H54 (cell line): Measurements from ENCODE around the gene ARHGAP18.
A peak's percentile ranks its signal among the peaks of the same experiment; 100 is the strongest.

Experiments used
- DNase-seq: peaks from one replicate; pipeline ENCODE4 v3.0.0; 2011; ENCODE audit warnings: low spot score, mixed read lengths; ENCODE audit not compliant: insufficient read length
- FAIRE-seq: peaks from 3 replicates; lab custom pipeline; 2011; peaks lifted over from hg19 to GRCh38; lab: Jason Lieb, UNC
- POLR2A ChIP-seq: IDR thresholded peaks from 2 replicates; pipeline ENCODE4 v1.6.1; 2011; ENCODE audit warnings: low read depth, mild to moderate bottlenecking, low read length

The ARHGAP18 gene

DNA sequence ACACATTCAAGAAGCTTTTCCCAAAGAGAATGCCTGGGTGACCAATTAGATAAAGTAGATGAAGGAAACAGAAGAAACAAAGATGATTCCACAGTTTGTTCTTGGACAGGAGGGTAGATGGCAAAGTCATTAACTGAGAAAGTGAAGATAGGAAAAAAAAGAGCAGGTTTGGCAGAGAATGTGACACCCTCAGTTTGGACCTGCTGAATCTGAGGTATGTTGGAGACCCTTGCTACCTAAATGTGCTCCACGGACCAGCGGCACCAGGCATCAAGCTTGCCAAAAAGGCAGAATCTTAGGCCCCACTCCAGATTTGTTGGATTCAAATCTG is 49.7 kb downstream of the ARHGAP18 start:
- no peak for DNase-seq
- FAIRE-seq: no peak
- no peak for TF ChIP-seq POLR2A

DNA sequence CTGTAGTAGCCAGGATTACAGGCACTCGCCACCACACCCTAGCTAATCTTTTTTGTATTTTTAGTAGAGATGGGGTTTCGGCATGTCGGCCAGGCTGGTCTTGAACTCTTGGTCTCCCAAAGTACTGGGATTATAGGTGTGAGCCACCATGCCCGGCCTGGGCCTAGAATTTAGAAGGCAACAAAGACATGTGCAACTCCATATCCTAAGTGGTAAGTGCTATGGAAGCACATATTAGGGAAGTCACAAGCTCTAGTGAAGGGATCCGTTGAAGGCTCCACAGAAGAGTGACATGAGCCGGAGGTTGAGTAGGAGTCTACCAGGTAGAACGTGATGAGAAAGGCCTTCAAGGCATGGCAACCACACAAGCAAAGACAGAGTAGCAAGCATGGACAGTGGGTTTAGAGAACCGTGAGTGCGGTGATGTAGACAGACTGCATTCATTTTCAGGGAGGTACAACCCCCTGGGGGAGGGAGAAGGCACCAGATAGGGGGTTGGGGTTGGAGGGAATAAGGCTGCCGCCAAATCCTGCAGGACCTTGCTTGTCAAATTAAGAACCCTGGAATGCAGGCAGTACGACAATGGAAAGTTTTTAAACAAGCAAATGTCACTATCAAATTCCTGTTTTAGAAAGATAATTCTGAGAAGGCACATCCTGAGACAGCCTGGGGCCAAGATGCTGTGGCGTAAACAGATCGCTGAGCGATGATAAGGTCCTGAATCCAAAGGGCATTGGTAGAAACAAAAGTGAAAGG is 50.2 kb downstream of the ARHGAP18 start:
- TF ChIP-seq POLR2A: no peak
- FAIRE-seq: no peak
- DNase-seq: no peak

DNA sequence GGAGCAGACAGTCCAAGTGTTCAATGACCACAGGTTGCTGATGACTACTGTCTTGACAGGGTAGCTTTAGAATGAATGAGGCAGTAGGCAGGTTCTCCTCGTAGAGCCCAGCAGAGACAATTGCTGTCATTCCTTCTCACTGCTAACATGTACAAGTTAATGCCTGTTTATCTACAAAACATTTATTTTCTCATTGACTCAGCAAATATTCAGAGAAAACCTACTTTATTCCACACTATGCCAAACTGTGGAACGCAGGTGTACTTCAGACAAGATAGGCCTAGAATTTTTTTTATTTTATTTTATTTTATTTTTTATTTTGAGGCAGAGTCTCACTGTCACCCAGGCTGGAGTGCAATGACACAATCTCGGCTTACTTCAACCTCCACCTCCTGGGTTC is 50.8 kb downstream of the ARHGAP18 start:
- DNase-seq (no peak), FAIRE-seq (no peak)
- no peak for TF ChIP-seq POLR2A

DNA sequence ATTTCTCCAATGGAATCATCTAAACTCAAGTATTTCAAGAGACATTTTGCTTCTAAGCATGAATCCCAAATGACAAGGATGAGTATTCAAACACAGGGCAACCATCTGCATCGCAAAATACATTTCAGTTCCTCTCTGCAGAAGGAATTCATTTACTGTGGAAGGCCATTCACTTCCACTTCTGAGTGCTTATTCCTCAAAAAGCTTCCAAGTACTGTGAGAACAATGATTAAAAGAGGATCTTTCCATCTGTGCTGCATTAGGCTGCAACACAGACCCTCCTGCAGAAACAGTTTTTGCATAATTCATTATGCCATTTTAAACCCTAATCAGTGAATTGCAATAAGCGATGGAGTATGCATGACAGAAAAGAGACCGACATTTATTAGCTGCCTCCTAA is 52.5 kb downstream of the ARHGAP18 start:
- DNase-seq: no peak
- no peak for TF ChIP-seq POLR2A
- no peak for FAIRE-seq

DNA sequence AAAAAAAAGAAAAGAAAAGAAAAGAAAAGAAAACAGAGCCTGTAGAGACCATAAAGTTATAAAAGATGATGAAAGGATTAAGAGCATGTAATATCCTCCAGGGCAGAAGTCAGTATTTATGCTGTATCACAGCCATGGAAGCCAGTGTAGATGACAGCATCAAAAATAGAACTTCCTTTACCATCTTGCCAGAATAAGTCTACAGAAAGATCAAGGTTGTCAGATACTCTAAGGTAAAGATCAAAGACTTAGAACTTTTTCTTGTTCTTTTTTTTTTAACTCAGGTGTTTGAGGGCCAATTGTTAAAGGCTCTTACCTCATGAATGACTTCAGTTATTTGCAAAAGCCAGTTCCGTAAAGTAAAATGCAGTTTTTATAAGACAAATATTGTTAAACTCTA is 54.6 kb downstream of the ARHGAP18 start:
- no peak for DNase-seq
- TF ChIP-seq POLR2A: no peak
- FAIRE-seq: no peak

DNA sequence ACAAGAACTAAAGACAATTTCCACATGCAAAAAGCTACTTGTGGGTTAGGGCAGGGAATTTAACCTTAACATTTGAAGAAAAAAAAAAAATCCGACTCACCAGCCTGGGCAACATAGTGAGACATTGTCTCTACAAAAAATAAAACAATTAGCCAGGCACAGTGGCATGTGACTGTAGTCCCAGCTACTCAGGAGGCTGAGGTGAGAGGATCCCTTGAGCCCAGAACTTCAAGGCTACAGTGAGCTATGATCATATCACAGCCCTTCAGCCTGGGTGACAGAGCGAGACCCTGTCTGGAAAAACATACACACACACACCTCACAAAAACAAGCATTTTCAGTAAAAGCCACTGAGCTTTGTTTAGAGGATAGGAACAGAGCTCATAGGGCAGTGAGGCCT is 56.2 kb downstream of the ARHGAP18 start:
- no peak for FAIRE-seq
- DNase-seq: no peak
- TF ChIP-seq POLR2A: no peak

DNA sequence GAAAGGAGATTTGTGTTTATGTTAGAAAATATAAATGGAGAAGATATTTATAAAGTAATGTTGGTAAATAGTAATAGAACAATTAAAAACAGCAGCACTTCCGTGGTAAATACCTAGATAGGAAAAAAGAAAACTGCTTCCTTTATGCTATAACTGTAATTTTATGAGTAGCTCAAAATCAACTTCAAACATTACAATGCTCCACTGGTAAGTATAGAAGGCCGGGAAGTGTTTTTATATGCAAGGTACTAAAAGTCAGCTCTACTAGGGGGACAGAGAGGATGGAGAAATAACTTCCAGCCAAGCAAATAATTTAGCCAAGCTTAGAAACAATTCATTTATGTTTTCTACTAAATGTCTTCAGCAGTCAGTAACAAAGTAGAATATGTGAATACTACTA is 56.7 kb downstream of the ARHGAP18 start:
- no peak for DNase-seq
- no peak for TF ChIP-seq POLR2A
- no peak for FAIRE-seq

DNA sequence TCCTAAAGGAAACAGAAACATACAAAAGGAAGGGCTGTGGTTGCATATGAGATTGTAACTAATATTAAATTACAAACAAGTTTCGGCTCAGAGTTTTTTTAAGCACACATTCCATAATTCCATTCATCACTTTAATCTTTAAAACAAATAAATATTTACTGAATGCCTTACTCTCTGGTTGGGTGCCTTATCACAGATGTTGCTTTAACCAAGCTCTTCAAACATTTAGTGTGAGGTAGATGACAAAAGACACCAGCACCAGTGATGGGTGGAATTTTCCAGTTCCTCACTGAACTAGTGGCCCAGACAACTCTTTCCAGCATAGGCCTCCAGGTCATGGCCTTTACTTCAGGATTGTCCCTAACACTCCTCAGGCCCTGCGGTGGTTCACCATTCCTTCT is 58.7 kb downstream of the ARHGAP18 start:
- FAIRE-seq (no peak), DNase-seq (no peak)
- no peak for TF ChIP-seq POLR2A

DNA sequence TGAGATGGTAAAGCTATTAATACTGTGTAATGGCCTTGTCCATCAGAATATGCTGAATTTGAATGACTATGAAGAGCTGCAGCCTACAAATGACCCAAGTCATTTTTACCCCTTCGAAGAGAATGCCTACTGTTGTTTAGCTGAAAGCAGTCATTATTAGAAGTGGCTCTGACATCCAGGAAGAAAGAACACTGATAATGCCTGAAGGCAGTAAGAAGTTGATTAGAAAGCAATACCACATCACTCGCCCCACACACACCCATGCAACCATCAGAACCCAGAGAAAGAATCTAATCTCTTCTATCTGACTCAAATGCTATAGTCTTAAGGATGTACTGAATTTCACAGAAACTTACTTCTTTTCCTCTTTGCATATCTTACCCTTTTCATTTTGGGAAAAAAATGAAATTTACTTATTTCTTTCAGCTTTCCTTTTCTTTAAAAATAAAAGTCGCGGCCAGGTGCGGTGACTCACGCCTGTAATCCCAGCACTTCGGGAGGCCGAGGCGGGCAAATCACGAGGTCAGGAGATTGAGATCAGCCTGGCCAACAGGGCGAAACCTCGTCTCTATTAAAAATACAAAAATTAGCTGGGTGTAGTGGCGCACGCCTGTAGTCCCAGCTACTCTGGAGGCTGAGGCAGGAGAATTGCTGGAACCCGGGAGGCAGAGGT is 61.0 kb downstream of the ARHGAP18 start:
- FAIRE-seq (no peak), DNase-seq (no peak)
- TF ChIP-seq POLR2A: no peak

DNA sequence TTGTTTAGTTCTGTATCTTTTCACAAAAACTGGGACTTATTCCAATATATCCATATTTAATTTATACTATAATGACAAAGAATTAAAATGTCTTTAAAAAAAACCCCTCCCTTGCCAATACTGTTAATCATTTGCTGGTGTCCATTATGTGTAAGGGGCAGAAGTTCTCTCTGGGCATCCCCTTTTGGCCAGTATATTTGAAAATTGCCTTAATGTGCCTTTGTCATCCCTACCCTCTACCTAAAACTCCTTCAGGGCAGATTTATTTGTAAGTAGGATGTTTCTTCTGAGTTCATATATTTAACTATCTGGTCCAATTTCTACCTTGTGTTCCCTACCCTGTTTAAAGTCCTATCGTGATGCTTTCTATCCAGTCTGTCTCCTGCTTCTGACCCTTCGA is 62.9 kb downstream of the ARHGAP18 start:
- FAIRE-seq (no peak), DNase-seq (no peak)
- TF ChIP-seq POLR2A: no peak

DNA sequence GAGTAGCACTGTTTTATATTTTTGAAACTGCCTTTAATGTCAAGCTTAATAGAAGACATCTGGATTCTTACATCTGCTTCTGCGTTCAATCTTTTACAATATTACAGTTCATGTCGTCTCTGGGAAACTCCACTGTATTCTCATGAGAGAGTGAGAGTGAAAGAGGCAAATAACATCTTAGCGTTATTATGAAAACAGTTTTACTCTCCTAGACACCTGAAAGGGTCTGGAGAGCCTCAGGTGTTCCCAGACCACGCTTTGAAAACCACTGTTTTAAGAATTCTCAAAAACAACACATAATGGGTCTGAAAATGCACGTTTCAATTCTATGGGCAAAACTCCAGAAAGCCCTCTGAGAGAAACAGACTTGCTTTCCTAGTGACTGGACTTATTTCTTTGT is 63.3 kb downstream of the ARHGAP18 start:
- no peak for FAIRE-seq
- TF ChIP-seq POLR2A: no peak
- DNase-seq: no peak

DNA sequence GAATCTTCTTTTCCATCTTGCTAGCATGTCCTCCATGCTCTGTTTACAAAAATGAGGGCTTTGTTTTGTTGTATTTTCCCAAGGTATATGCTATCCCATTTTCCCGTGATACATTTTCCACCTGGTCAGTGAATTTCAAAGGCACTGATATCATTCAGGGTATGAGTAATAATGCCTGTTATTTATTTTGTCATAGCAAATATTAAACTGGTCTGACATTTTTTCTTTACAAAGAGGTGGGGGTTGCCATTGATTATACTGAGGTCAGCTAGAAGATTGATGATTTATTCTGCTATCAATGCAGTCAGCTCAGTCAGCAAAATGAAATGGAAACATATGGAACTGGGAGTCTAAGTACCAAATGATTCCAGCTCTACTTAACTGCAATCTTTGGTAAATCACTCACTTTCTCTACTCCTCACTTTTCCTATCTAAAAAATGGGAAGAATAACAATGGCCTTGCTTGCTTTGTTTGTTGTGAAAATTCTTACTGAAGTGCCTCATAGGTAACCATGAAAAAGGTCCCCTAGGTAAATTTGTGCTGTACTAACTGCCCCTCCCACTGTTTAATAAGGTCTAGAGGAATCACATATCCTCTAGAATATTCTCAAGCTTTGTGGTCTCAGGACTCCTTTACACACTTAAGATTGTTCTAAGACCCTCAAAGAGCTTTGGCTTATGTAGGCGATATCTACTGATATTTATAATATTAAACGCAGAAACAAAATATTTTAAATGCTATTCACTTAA is 64.0 kb downstream of the ARHGAP18 start:
- no peak for FAIRE-seq
- no peak for TF ChIP-seq POLR2A
- DNase-seq: no peak

DNA sequence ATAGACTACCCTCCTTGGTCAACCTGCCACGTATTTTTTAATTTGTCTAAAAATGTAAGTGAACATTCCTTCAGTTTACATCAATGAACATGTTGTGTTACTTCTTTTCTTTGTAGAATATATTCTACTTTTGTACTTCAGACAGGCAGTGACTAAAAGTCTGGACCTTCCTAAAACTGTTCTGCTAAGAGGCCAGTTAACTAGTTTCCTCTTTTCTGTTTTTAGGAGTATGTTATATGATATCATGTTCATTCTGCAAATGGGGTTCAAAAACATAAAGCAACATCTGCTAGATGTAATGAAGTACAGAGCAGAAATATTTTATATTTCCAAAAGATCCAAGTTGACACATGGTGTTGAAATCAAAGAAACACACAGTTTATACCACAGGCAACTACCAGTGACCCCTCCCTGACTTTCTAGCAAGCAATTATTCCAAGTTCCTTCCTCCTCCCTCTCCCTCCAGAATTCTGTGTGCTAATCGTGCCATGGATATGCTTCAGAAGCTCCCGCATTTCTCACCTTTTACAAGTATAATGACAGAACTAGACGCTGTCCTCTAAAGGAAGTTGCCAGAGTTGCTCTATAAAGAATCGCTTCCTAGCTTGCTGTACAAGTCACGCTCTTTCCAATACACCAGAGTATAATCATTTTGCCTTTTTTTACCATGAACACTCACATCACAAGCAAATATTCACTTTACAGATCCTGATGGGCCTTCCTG is 64.7 kb downstream of the ARHGAP18 start:
- no peak for TF ChIP-seq POLR2A
- no peak for FAIRE-seq
- no peak for DNase-seq

DNA sequence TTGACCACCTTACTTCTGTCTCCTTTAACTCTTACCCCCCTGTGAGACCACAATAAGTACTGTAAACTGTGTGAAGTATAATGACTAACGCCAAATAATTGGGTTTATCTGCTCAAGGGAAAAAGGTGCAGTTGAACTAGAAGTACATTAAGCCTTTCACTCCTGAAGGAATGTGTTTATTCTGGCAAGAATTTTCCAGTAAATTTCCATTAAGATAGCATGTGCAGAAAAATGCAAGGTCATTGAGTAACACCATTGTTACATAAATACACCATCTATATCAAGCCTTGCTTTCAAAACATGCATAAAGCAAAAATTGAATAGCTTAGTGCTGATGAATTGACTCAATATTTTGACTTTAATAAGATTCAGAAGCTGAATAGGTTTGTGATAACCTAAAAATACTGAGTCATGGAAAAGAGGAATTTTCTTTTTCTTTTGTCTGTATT is 65.4 kb downstream of the ARHGAP18 start:
- FAIRE-seq: peak; percentile 27
- TF ChIP-seq POLR2A: no peak
- no peak for DNase-seq
